Lung (tissue), 12 donors: ENCODE measurements around the gene C3. TPM values are rescaled to one million over a fixed set of nuclear protein-coding genes. Genes with fewer than 3 reads are reported as not detected.

ENCODE experiments used
- ATAC-seq: fragments of 200-7000 bp; cut with Tn5 transposase; one replicate; pipeline ENCODE4 v1.9.1; 2020; ENCODE audit warnings: moderate number of reproducible peaks; ENCODE audit not compliant: insufficient read depth, low FRiP score
- DNase-seq, 3 donors: peaks; one replicate each; pipeline ENCODE4 v3.0.0-alpha.2; 2013 to 2017
- H3K27ac ChIP-seq, 2 donors: one replicate each; pipeline ENCODE4 v1.5.1; 2013; ENCODE audit warnings: mild to moderate bottlenecking in 2 of 2, moderate library complexity in 2 of 2, control low read depth in 1 of 2, inconsistent platforms in 1 of 2, low read depth in 1 of 2, low read length in 1 of 2
- H3K27me3 ChIP-seq, 3 donors: one replicate each; pipeline ENCODE4 v1.5.1; 2013; ENCODE audit warnings: low read length in 2 of 3; ENCODE audit not compliant: control insufficient read depth in 3 of 3, insufficient read depth in 3 of 3
- H3K36me3 ChIP-seq, 4 donors: one replicate each; pipeline ENCODE4 v1.5.1; 2013; ENCODE audit warnings: low read length in 4 of 4, mild to moderate bottlenecking in 1 of 4, moderate library complexity in 1 of 4; ENCODE audit not compliant: control insufficient read depth in 4 of 4, insufficient read depth in 4 of 4
- H3K4me1 ChIP-seq, 5 donors: one replicate each; pipeline ENCODE4 v1.5.1; 2013; ENCODE audit warnings: low read length in 5 of 5, mild to moderate bottlenecking in 2 of 5, moderate library complexity in 1 of 5; ENCODE audit not compliant: control insufficient read depth in 5 of 5, insufficient read depth in 5 of 5
- H3K4me3 ChIP-seq: one replicate; pipeline ENCODE4 v1.5.1; 2013; ENCODE audit warnings: mild to moderate bottlenecking, control low read depth, moderate library complexity
- H3K9ac ChIP-seq, 2 donors: one replicate each; pipeline ENCODE4 v1.5.1; 2013; ENCODE audit warnings: low read length in 2 of 2, control low read depth in 1 of 2; ENCODE audit not compliant: insufficient read depth in 1 of 2
- H3K9me3 ChIP-seq, 4 donors: one replicate each; pipeline ENCODE4 v1.5.1; 2013; ENCODE audit warnings: low read length in 3 of 4, mild to moderate bottlenecking in 1 of 4, moderate library complexity in 1 of 4; ENCODE audit not compliant: control insufficient read depth in 4 of 4, insufficient read depth in 3 of 4
- WGBS, 2 donors: extraction: QIAGEN DNeasy Blood & Tissue Kit; methylation state at CpG; one replicate each; pipeline ENCODE4 v1.1.7; 2013; 5-methylcytosine and 5-hydroxymethylcytosine counted together
- polyA plus RNA-seq, 2 donors: library from polyadenylated mRNA; stranded (reverse); fragments of 200-250 nt; gene quantifications; one replicate each; pipeline ENCODE4 v1.2.1, GENCODE V29; 2013
- total RNA-seq, 2 donors: library from RNA; depleted of rRNA in 1 of 2; stranded (reverse); fragments of >200 nt in 1 of 2; gene quantifications; one replicate each; pipeline ENCODE4 v1.2.1, GENCODE V29; 2014 to 2021
- TF ChIP-seq, protein P1 (sequence below): IDR thresholded peaks from 2 replicates; pipeline ENCODE4 v1.5.1; 2012; ENCODE audit warnings: mild to moderate bottlenecking; ENCODE audit errors: control extremely low read depth, extremely low read depth
- donor health status: control.
- donor health status: control.
- donor health status: Bipolar disorder and iron deficiency.
- donor health status: healthy.
- donor health status: DM: yes; HTN: yes; CAD: no.

C3 gene
- total and polyA plus RNA-seq, 4 donors = 613 to 1,612 (median 1,252) TPM

DNA sequence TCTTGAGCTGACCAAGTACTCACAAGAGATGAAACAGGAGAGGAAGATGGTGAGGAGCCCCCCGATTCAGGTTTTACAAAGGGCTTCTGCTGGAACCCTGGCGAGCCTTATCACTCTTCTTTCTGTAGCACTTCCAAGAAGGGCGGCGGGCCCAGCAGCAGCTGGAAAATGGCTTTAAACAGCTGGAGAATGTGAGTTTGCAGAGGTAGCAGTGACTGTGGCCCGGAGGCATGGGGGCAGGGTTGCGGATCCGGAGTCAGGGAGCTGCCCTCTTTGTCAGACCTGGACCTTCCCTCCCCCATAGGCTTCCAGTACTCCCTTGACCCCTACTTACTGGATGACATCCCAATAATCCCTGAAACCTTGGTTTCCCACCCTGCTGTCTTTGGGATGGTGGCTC, 22.6 kb upstream of the C3 start:
- Histone ChIP-seq H3K9me3 (no peaks in the 10 kb centered on the region), H3K4me3 (no peak overlapping the region), H3K4me1 (peaks cover 0 to 58% (median 28%) of the 10 kb centered on the region in 5 donors), H3K27me3 (no peaks in the 10 kb centered on the region), H3K36me3 (peaks cover 15 to 34% (median 24%) of the 10 kb centered on the region in 4 donors), H3K27ac (peak overlapping the region in 1 of 2 donors; percentile 0), H3K9ac (no peak overlapping the region)
- TF ChIP-seq, protein P1, sequence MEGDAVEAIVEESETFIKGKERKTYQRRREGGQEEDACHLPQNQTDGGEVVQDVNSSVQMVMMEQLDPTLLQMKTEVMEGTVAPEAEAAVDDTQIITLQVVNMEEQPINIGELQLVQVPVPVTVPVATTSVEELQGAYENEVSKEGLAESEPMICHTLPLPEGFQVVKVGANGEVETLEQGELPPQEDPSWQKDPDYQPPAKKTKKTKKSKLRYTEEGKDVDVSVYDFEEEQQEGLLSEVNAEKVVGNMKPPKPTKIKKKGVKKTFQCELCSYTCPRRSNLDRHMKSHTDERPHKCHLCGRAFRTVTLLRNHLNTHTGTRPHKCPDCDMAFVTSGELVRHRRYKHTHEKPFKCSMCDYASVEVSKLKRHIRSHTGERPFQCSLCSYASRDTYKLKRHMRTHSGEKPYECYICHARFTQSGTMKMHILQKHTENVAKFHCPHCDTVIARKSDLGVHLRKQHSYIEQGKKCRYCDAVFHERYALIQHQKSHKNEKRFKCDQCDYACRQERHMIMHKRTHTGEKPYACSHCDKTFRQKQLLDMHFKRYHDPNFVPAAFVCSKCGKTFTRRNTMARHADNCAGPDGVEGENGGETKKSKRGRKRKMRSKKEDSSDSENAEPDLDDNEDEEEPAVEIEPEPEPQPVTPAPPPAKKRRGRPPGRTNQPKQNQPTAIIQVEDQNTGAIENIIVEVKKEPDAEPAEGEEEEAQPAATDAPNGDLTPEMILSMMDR = no peak
- ATAC-seq = no peak
- WGBS, 2 donors = 84 to 91% methylated on average over 7 of the region's 7 CpGs
- peak; percentile 64 to 79 (median 70) for DNase-seq

DNA sequence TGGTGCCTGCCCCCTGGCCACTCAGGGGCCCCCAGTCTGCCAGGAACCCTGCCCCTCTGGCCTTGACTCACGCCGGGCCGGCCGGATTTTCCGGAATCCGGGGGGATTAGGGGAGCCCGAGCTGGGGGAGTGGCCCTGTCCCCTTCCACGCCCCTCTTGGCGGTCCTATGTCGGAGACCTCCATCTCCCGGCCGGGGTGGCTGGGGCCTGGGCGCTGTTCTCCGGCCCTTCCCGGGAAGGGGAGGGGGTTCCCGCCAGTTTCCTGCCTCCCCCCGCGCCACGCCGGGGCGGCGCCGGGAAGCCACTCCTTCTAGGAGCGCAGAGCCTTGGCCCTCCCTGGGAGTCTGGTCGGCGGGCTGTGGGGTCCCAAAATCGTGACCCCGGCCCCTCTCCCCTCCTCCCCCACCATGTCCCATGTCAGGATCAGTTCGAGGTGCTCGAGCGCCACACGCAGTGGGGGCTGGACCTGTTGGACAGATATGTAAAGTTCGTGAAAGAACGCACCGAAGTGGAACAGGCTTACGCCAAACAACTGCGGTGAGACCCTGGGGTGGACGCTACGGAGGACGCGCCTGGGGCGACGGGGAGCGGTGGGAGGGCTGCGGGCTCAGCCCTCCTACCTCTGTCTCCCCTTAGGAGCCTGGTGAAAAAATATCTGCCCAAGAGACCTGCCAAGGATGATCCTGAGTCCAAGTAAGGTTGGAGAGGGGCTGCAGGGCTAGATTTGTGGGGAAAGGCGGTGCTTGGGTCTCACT, 20.3 kb upstream of the C3 start:
- H3K27ac ChIP-seq = peak overlapping the region; percentile 84 to 88
- H3K4me3 ChIP-seq = peak overlapping the region; percentile 86
- H3K36me3 ChIP-seq = peaks cover 3 to 13% (median 9%) of the 10 kb centered on the region in 4 donors
- WGBS, 2 donors = 1 to 2% methylated on average over 43 to 46 of the region's 46 CpGs
- H3K27me3 ChIP-seq = no peaks in the 10 kb centered on the region
- peak overlapping the region; percentile 4 to 71 for H3K9ac ChIP-seq
- peaks cover 0 to 70% (median 33%) of the 10 kb centered on the region in 5 donors for H3K4me1 ChIP-seq
- no peak for ATAC-seq
- H3K9me3 ChIP-seq = no peaks in the 10 kb centered on the region
- TF ChIP-seq, protein P1 = no peak
- DNase-seq = peak; percentile 78 to 86 (median 81)

DNA sequence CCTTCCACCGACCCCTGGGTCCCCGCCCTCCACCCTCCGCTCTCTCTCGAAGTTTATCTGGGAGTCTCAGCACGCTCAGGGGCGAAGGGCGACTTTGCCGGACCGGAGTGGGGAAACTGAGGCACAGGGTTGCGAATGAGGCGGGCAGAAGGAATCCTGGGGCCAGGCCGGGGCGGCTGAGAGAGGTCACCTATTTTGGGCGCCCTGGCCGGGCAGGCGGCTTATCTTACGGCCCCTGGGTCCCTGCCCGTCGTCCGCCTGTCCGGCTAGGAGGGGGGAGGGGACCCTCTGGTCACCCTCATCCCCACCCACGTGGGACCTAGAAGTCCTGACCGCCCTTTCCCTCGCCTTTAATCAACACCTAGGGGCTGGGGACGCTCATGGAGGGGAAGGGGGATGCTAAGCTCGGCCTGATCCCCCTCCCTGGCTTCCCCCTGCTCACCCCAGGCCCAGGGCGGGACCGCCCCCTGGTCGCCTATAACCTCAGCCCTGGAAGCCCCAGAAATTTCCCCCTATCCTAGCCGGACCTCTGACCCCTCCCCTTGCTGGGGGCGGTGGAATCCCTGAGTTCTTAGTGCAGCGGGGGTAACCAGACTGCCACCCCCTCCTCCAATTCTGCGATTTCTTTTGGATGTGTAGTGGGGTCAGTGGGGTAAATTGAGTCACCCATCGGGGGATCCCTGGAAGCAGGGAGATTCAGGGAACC, 19.6 kb upstream of the C3 start:
- peak overlapping the region; percentile 4 to 71 for H3K9ac ChIP-seq
- H3K4me1 ChIP-seq = peaks cover 0 to 68% (median 27%) of the 10 kb centered on the region in 5 donors
- WGBS, 2 donors = 0 to 1% methylated on average over 26 to 34 of the region's 34 CpGs
- TF ChIP-seq, protein P1 = no peak
- H3K36me3 ChIP-seq = peaks cover 3 to 7% (median 6%) of the 10 kb centered on the region in 4 donors
- peak overlapping the region; percentile 86 for H3K4me3 ChIP-seq
- DNase-seq (peak in 2 of 3 donors; percentile 46 to 50), ATAC-seq (no peak)
- peak overlapping the region; percentile 84 to 88 for H3K27ac ChIP-seq
- no peaks in the 10 kb centered on the region for H3K9me3 ChIP-seq
- H3K27me3 ChIP-seq = no peaks in the 10 kb centered on the region
